GM18505 (cell line): ENCODE data around the gene LIPH.

ENCODE experiments used
- ATAC-seq: cut with Tn5 transposase; IDR thresholded peaks from one replicate; pipeline ENCODE4 v1.9.1; 2021; ENCODE audit not compliant: unreplicated experiment
- POLR2A ChIP-seq: IDR thresholded peaks from 4 replicates; pipeline ENCODE4 v1.6.1; 2011; ENCODE audit warnings: borderline replicate concordance; ENCODE audit not compliant: insufficient read depth, insufficient read length; ENCODE audit errors: extremely low read depth

Gene LIPH

DNA sequence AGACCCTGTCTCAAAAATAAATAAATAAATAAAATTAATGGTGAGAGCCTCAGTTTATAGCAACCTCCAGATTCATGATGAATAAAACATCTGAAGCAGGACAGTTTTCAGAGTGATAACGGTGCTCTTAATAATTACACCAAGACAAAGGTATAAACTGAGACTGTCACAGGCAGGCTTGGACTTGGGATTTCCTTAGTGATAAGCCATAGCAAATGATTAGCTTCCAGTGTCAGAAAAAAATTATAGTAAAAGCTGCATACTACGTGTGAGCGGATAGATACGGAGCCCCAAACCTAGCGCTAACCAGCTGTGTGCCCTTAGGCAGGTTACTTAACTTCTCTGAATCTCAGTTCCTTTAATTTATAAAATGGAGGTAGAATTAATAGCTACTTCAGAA lies 21.5 kb downstream of the LIPH start:
- no peak for TF ChIP-seq POLR2A
- ATAC-seq: no peak

DNA sequence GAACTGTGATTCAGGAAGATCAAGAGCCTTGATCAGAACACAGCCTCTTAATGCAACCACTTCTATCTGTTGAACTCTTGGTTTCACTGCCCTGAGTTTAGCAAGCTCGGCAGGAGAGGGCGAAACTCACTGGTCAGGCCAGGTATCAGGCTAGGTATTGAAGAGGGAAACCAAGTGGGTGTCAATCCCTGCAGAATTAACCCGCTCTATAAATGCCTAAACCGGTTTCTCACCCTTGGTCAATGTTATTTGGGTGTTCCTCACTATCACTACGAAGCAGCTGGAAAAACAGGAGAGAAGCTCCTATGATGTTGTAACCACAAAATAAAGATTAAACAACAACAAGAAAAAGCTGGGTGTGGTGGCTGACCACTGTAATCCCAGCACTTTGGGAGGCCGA lies 23.9 kb downstream of the LIPH start:
- no peak for TF ChIP-seq POLR2A
- no peak for ATAC-seq

- no peak for TF ChIP-seq POLR2A
- ATAC-seq: no peak
These were observed 25.0 kb downstream of the LIPH start for GRCh38 chr3:185527364-185527763.

DNA sequence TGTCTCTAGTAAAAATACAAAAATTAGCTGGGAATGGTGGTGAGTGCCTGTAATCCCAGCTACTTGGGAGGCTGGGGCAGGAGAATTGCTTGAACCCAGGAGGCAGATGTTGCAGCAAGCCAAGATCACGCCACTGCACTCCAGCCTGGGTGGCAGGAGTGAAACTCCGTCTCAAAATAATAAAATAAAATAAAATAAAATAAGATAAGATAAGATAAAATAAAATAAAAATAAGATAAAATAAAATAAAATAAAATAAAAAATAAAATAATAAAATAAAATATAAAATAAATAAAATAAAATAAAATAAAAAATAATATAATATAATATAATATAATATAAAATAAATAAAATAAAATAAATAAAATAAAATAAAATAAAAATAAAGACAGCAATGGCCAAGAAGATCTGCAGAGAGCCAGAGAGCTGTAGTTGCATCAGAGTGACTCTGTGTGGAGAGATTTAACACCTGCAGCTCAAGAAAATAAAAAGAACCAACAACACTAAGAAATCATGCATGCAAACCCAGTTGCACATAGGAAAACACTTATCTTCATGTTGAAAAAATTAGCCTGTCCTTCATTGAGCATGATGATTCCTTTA lies 25.9 kb downstream of the LIPH start:
- no peak for TF ChIP-seq POLR2A
- ATAC-seq: no peak

GRCh38 chr3:185521349-185522138 lies 30.8 kb downstream of the LIPH start:
- no peak for ATAC-seq
- TF ChIP-seq POLR2A: no peak

- no peak for TF ChIP-seq POLR2A
- no peak for ATAC-seq
These were observed 33.4 kb downstream of the LIPH start for GRCh38 chr3:185519021-185519420.

DNA sequence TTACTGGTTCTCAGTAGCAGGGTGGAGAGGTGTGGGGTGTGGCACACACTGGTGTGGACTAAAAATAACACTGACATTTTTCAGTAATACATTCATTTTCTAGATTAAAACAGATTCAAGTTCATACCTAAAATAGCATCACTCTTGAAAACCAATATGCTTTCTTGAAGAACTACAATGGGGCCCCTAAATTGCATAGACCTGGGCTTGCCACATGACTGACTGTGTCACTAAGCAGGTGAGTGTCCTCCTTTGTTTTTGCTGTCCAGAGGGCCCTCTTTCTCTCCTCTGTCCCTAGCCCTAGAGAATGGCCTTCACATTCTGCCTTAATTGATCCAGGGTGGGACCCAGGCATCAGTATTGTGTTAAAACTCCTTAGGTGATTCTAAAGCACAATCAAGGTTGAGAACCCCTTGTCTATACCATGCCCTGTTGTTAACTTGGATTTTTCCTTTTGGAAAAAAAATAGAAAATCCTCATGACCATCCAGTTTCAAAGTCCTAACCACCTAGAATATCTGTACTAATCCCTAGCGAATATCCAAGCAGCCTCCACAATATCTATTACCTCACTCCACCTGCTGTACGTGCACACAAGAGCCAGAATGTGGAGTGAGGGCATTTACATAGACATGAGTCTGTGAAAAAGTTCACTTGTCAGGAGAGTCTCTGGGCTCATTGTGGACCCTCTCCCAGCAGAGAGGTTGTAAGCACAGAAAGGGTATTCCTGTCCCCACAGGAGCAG lies 34.8 kb downstream of the LIPH start:
- no peak for ATAC-seq
- TF ChIP-seq POLR2A: no peak

GRCh38 chr3:185511711-185512110 lies 40.7 kb downstream of the LIPH start:
- no peak for ATAC-seq
- no peak for TF ChIP-seq POLR2A

DNA sequence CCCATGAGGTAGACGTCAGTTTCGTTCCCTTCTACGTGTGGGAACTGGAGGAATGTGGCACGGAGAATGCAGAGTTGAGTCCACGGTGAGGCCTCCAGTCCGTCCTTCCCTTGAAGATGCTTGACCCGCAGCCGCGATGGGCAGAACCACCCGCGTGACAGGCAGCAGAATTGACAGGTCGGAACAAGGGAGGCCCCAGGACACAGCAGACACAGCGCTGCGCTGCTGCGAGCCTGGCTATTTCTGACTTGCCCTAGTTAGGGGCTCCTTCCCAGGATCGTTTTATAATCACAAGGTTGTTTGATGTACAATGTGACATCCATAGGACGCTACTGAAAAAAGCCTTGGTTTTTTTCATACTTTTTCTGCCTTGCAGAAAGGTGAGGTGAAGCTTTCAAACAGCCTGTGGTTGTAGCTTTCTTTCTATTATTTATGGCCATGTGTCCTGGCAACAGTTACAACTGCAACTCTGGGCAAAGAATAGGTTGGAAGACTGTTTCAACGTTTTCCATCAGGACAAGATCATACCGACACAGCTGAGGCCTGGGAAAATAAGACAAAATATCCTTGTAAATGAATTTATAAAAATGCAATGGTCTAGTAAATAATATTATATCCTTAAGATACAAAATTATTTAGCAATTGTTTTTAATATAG lies 43.9 kb downstream of the LIPH start:
- ATAC-seq: no peak
- TF ChIP-seq POLR2A: no peak

- ATAC-seq: no peak
- no peak for TF ChIP-seq POLR2A
These were observed 44.5 kb downstream of the LIPH start for GRCh38 chr3:185507883-185508282.

- no peak for TF ChIP-seq POLR2A
These were observed 47.8 kb downstream of the LIPH start for GRCh38 chr3:185504636-185505035.

GRCh38 chr3:185503521-185503920 lies 48.9 kb downstream of the LIPH start:
- no peak for ATAC-seq
- no peak for TF ChIP-seq POLR2A

More at GRCh38 chr3:185504636-185505035, 47.8 kb downstream of the LIPH start:
- ATAC-seq: no peak

GRCh38 chr3:185502987-185503386 lies 49.4 kb downstream of the LIPH start:
- no peak for ATAC-seq
- no peak for TF ChIP-seq POLR2A

DNA sequence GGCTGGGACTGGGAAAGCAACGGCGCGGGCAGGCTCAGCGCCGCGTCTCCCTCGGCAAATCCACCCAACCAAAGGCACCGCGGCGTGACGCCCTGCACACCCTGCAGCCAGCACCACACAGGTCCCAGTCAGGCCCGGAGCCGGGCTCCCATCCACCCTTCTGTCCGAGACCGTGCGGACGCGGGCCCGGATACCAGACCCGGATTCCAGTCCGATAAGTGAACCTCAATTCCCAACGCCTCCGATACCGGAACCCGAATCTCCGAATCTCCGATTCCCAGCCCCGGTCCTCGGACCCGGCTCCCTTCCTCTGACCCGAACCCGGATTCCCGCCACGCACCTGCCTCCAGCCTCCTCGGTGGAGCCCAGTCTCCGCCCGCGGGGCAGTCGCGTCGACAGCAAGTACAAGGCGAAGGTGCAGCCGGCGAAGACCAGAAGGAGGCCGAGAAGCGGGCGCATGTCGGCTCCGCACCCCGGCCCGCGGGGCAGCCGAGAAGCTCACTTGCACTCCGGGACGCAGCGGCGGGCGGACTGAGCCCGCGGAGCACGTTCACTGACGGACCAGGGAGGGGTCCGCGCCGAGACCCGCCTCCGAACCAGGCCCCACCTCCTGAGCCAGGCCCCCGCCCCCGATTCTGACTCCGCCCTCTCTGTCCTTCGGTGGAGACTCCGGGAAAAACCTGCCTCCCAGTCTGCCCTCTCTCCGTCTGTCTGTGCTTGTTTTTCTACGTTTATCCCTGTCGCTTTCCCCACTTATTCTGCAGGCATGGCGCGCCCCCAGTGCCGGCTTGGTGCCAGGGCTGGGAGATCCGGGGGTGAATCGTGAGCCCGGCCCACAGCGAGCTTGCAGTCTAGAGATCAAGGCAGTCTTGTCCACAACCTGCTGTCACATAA lies 53.6 kb downstream of the LIPH start, which contains the start of gene TMEM41A:
TSS of gene TMEM41A (minus strand) at position 533 of the 894 bp plus-strand sequence. CDS start at position 459, 74 bp downstream.
- peak; percentile 91 for TF ChIP-seq POLR2A
- peak; percentile 96 for ATAC-seq
